NCI-H524 treated with DMSO at 0.1 percent for 48 hours (cell line): Measurements from ENCODE around the gene F7.

Source experiments
- DNase-seq: peaks from one replicate; lab custom pipeline; 2025; lab: John Stamatoyannopoulos, UW

The F7 gene

GRCh38 chr13:113138792-113139551 is 33.4 kb downstream of the F7 start:
- DNase-seq, result no peak

- no peak for DNase-seq
Observed at GRCh38 chr13:113139577-113139976, 34.0 kb downstream of the F7 start.

- no peak for DNase-seq
Observed at GRCh38 chr13:113140677-113141600, 35.3 kb downstream of the F7 start.

- DNase-seq, result no peak
Observed at GRCh38 chr13:113141601-113141970, 36.0 kb downstream of the F7 start.

GRCh38 chr13:113142876-113143275 is 37.3 kb downstream of the F7 start:
- DNase-seq, result no peak

- DNase-seq, result no peak
Observed at GRCh38 chr13:113143466-113144254, 38.1 kb downstream of the F7 start.

GRCh38 chr13:113144255-113144629 is 38.7 kb downstream of the F7 start:
- DNase-seq, result no peak

- no peak for DNase-seq
Observed at GRCh38 chr13:113145496-113145895, 39.9 kb downstream of the F7 start.

- DNase-seq, result no peak
Observed at GRCh38 chr13:113145911-113146598, 40.5 kb downstream of the F7 start.

GRCh38 chr13:113146750-113147149 is 41.2 kb downstream of the F7 start:
- DNase-seq, result no peak

GRCh38 chr13:113147206-113147605 is 41.6 kb downstream of the F7 start:
- DNase-seq, result no peak

- no peak for DNase-seq
Observed at GRCh38 chr13:113148407-113148806, 42.8 kb downstream of the F7 start.

GRCh38 chr13:113148940-113149503 is 43.4 kb downstream of the F7 start:
- no peak for DNase-seq

- DNase-seq, result no peak
Observed at GRCh38 chr13:113149711-113150549, 44.3 kb downstream of the F7 start.

- DNase-seq, result no peak
Observed at GRCh38 chr13:113150550-113151365, 45.2 kb downstream of the F7 start.

GRCh38 chr13:113151745-113152690 is 46.4 kb downstream of the F7 start:
- DNase-seq, result no peak

- DNase-seq, result no peak
Observed at GRCh38 chr13:113152691-113152983, 47.0 kb downstream of the F7 start.

GRCh38 chr13:113152984-113153809 is 47.6 kb downstream of the F7 start:
- no peak for DNase-seq
